H1 (cell line): ENCODE results near the gene FBXW5.

ENCODE experiments used
- CREB1 ChIP-seq: IDR thresholded peaks from 2 replicates; pipeline ENCODE4 v1.6.1; 2012; ENCODE audit warnings: inconsistent platforms
- POLR2A ChIP-seq, 2 experiments: IDR thresholded peaks; 1 replicate in 1 of 2; 2 replicates in 1 of 2; pipeline ENCODE4 v1.6.1; 2011; ENCODE audit warnings: low read depth in 2 of 2, low read length in 2 of 2, mild to moderate bottlenecking in 2 of 2; ENCODE audit errors: control extremely low read depth in 1 of 2
- POU5F1 ChIP-seq: IDR thresholded peaks from 2 replicates; pipeline ENCODE4 v1.6.1; 2011; ENCODE audit warnings: low read depth, mild to moderate bottlenecking, low read length, moderate library complexity
- RAD21 ChIP-seq, 2 experiments: IDR thresholded peaks in 1 of 2; conservative IDR thresholded peaks in 1 of 2; 2 replicates each; pipeline ENCODE4 v1.6.1; 2011; ENCODE audit warnings: low read depth in 2 of 2, low read length in 2 of 2, improper control_type of control experiment in 1 of 2, inconsistent platforms in 1 of 2, mild to moderate bottlenecking in 1 of 2, moderate library complexity in 1 of 2
- TF ChIP-seq, protein P1 (sequence below): IDR thresholded peaks from 2 replicates; pipeline ENCODE4 v1.6.1; 2011; ENCODE audit warnings: low read length, improper control_type of control experiment

- TF ChIP-seq RAD21 (IDR thresholded peaks at IDR 0.05 in 1 of 2, conservative IDR thresholded peaks at IDR 0.05 in 1 of 2; ENCODE audit: low read depth in 2 of 2, low read length in 2 of 2) (no peak), POLR2A (IDR thresholded peaks at IDR 0.05; ENCODE audit: control extremely low read depth in 1 of 2, low read depth in 2 of 2, low read length in 2 of 2) (no peak), POU5F1 (no peak), CREB1 (no peak)
- TF ChIP-seq, protein P1, sequence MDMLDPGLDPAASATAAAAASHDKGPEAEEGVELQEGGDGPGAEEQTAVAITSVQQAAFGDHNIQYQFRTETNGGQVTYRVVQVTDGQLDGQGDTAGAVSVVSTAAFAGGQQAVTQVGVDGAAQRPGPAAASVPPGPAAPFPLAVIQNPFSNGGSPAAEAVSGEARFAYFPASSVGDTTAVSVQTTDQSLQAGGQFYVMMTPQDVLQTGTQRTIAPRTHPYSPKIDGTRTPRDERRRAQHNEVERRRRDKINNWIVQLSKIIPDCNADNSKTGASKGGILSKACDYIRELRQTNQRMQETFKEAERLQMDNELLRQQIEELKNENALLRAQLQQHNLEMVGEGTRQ: no peak
These were observed 10.8 kb upstream of the FBXW5 start for GRCh38 chr9:136955202-136955942.
